Progenitor cell of endocrine pancreas (in vitro differentiated cells): ENCODE results near the gene VAT1. TPM values are rescaled to one million over a fixed set of nuclear protein-coding genes. Genes with fewer than 3 reads are reported as not detected.
"Not testable (repeated sequence)": the region's sequence is repeated elsewhere in the genome, so short reads cannot be mapped to it uniquely, and the experiment has no call there.

ENCODE experiments used
- DNase-seq: peaks from one replicate; pipeline ENCODE4 v3.0.0; 2021; ENCODE audit warnings: low spot score; ENCODE audit not compliant: unreplicated experiment
- H3K27ac Mint-ChIP-seq: 2 replicates; pipeline ENCODE4 v1.8.0; 2021; ENCODE audit warnings: mild to moderate bottlenecking, moderate library complexity, mixed read lengths
- H3K27me3 Mint-ChIP-seq: 2 replicates; pipeline ENCODE4 v1.8.0; 2021; ENCODE audit warnings: mixed read lengths
- H3K36me3 Mint-ChIP-seq: 2 replicates; pipeline ENCODE4 v1.8.0; 2022; ENCODE audit warnings: mixed read lengths; ENCODE audit not compliant: insufficient read depth
- H3K4me1 Mint-ChIP-seq: 2 replicates; pipeline ENCODE4 v1.8.0; 2021; ENCODE audit warnings: low read depth, mixed read lengths
- H3K4me3 Mint-ChIP-seq: 2 replicates; pipeline ENCODE4 v1.8.0; 2021; ENCODE audit warnings: low read depth, mild to moderate bottlenecking, moderate library complexity, mixed read lengths
- H3K9me3 Mint-ChIP-seq: 2 replicates; pipeline ENCODE4 v1.8.0; 2021; ENCODE audit warnings: low read depth, mixed read lengths
- total RNA-seq: library from RNA; stranded (reverse); gene quantifications from 2 replicates; pipeline ENCODE4 v1.2.1, GENCODE V29; 2021
- TF ChIP-seq, protein P1 (sequence below): fragments of 200-600 bp; sonication (generic); IDR thresholded peaks from one replicate; pipeline ENCODE4 v1.5.0; 2021; ENCODE audit warnings: antibody characterized with exemption, mild to moderate bottlenecking; ENCODE audit not compliant: unreplicated experiment

Gene VAT1
- total RNA-seq, 1 donor from 2014 or later = 202 TPM

DNA sequence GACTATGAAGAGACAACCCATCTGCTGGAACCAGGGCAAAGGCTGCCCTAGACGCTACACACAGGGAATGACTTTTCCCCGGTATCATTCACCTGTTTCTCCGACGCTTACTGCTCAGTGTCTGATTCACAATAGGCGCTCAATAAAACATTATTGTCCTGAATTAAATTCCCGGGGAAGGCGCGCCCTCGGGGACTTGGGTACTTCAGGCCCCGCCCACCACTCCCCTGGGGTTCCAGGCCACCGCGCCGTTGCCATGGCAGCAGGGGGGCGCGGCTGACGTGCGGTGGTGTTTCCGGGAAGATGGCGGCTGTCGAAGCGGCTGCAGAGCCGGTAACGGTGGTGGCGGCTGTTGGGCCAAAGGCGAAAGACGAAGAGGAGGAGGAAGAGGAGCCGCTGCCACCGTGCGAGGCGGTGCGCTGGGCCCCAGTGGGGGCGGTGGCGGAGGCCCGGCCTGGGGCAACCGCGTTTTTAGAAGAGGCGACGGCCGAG lies 41.9 kb downstream of the VAT1 start, which contains the start of gene RUNDC1:
Gene RUNDC1 (plus strand): TSS at position 292 of the 492 bp plus-strand sequence. CDS start 12 bp downstream, at position 304.
- TF ChIP-seq, protein P1, sequence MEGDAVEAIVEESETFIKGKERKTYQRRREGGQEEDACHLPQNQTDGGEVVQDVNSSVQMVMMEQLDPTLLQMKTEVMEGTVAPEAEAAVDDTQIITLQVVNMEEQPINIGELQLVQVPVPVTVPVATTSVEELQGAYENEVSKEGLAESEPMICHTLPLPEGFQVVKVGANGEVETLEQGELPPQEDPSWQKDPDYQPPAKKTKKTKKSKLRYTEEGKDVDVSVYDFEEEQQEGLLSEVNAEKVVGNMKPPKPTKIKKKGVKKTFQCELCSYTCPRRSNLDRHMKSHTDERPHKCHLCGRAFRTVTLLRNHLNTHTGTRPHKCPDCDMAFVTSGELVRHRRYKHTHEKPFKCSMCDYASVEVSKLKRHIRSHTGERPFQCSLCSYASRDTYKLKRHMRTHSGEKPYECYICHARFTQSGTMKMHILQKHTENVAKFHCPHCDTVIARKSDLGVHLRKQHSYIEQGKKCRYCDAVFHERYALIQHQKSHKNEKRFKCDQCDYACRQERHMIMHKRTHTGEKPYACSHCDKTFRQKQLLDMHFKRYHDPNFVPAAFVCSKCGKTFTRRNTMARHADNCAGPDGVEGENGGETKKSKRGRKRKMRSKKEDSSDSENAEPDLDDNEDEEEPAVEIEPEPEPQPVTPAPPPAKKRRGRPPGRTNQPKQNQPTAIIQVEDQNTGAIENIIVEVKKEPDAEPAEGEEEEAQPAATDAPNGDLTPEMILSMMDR = no peak
- Mint-ChIP-seq H3K27me3 (no peaks in the 10 kb centered on the region), H3K27ac (peak within 1 kb of the TSS; percentile 99), H3K36me3 (no peaks in the 10 kb centered on the region), H3K9me3 (no peaks in the 10 kb centered on the region), H3K4me1 (peaks cover 22% of the 10 kb centered on the region), H3K4me3 (peak within 1 kb of the TSS; percentile 98)
- DNase-seq = peak; percentile 85

GRCh38 chr17:42979511-42980273 lies 42.5 kb downstream of the VAT1 start, which contains the start of gene PTGES3L:
Gene PTGES3L (minus strand): TSS chr17:42980080. CDS start chr17:42980053, 27 bp downstream.
- peak within 1 kb of the TSS; percentile 99 for H3K27ac Mint-ChIP-seq
- TF ChIP-seq, protein P1 = no peak
- peaks cover 22% of the 10 kb centered on the region for H3K4me1 Mint-ChIP-seq
- H3K27me3 Mint-ChIP-seq = no peaks in the 10 kb centered on the region
- peak within 1 kb of the TSS; percentile 98 for H3K4me3 Mint-ChIP-seq
- H3K36me3 Mint-ChIP-seq = no peaks in the 10 kb centered on the region
- peak; percentile 21 for DNase-seq
- no peaks in the 10 kb centered on the region for H3K9me3 Mint-ChIP-seq

GRCh38 chr17:42975701-42976100 lies 46.5 kb downstream of the VAT1 start:
- DNase-seq, H3K4me3 Mint-ChIP-seq, H3K36me3 Mint-ChIP-seq, H3K4me1 Mint-ChIP-seq, H3K27ac Mint-ChIP-seq, H3K27me3 Mint-ChIP-seq, H3K9me3 Mint-ChIP-seq: not testable (repeated sequence)

- Mint-ChIP-seq H3K9me3 (no peaks in the 10 kb centered on the region), H3K27ac (no peak overlapping the region), H3K36me3 (peaks cover 1% of the 10 kb centered on the region), H3K27me3 (no peaks in the 10 kb centered on the region), H3K4me3 (no peak overlapping the region), H3K4me1 (peaks cover 7% of the 10 kb centered on the region)
- DNase-seq = no peak
- TF ChIP-seq, protein P1 = no peak
Observed at GRCh38 chr17:42975265-42975664, 46.9 kb downstream of the VAT1 start.

GRCh38 chr17:42973323-42973722 lies 48.9 kb downstream of the VAT1 start:
- H3K27me3 Mint-ChIP-seq, H3K4me3 Mint-ChIP-seq, H3K9me3 Mint-ChIP-seq, H3K4me1 Mint-ChIP-seq, H3K36me3 Mint-ChIP-seq, H3K27ac Mint-ChIP-seq, DNase-seq: not testable (repeated sequence)

- TF ChIP-seq, protein P1 = no peak
- DNase-seq = no peak
- Mint-ChIP-seq H3K4me3 (no peak overlapping the region), H3K4me1 (no peaks in the 10 kb centered on the region), H3K27ac (no peak overlapping the region), H3K9me3 (no peaks in the 10 kb centered on the region), H3K36me3 (peaks cover 1% of the 10 kb centered on the region), H3K27me3 (no peaks in the 10 kb centered on the region)
Observed at GRCh38 chr17:42971589-42971988, 50.6 kb downstream of the VAT1 start.
